NCI-H524 (cell line): ENCODE results near the gene PCSK5.
"Not testable (repeated sequence)": the region's sequence is repeated elsewhere in the genome, so short reads cannot be mapped to it uniquely, and the experiment has no call there.

Source experiments
- DNase-seq, 2 experiments: peaks; one replicate each; lab custom pipeline; 2025; lab: John Stamatoyannopoulos, UW

PCSK5 gene

GRCh38 chr9:75963321-75963720 is 72.8 kb downstream of the PCSK5 start:
- not testable (repeated sequence) for DNase-seq

- DNase-seq = no peak
Observed at GRCh38 chr9:75964427-75964826, 74.0 kb downstream of the PCSK5 start.

GRCh38 chr9:75965231-75965630 is 74.8 kb downstream of the PCSK5 start:
- no peak for DNase-seq

DNA sequence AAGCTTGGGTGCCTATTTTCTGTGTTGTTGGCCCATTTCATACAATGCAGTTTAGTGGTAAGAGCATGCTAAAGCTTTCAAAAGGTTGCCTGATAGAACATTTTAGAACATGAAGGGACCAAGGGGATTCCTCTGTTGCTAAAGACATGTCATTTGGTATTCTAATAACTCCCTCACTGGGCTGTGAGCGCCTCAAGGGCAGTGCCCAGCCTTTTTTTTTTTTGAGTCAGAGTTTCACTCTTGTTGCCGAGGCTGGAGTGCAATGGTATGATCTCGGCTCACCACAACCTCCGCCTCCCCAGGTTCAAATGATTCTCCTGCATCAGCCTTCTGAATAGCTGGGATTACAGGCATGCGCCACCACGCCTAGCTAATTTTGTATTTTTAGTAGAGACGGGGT is 77.1 kb downstream of the PCSK5 start:
- DNase-seq = no peak

DNA sequence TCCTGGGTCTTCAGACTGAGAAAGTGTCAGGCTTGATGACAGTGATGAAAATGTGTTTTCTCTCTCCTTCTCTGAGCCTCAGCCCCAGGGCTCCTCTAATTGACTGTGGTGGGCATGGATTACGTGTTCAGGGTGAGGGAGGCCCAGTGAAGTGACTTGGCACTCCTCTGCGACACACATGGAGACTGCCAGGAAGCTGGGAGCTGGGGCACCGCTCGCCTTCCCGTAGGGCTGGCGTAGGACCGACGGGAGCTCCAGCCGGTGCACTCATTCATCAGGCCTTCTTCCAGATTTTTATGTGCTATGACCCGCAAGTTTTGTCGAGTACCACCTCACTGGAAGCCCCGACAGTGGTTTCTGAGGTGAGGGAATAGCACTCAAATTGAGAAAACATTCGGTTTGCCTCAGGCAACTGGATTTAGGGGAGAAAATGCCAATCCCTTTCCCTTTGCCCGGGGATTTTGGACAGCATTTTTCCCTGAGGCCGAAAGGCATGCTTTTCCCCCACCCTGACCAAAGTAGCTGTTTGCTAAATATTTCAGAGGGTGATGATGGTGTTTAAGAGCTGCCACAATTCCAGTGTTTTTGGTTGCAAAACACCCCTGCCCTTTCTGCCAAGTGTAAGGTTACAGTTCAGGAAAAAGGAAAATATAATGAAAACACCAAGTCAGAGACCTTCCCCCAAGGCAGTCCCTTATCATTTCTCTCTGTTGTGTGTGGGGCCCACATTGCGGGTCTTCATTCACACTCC is 83.7 kb downstream of the PCSK5 start:
- no peak for DNase-seq

GRCh38 chr9:75975071-75975470 is 84.6 kb downstream of the PCSK5 start:
- DNase-seq = no peak

DNA sequence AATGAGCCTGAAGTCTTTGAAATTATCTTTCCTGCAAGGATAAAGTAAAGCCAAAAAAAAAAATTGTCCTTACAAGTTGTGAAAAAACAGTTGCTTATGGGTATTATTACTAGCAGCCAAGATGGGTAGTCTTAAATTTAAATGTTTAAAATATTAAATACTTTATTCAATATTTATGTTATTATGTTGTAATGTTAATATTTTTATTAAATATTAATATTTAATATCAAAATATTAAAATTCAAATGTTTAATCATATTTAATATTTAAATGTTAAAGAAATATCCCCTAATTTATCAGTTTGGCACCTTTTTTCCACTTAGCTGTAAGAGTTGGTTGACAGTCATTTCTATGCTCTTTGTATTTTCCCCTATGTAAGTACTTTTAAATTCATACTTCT is 86.1 kb downstream of the PCSK5 start:
- DNase-seq = no peak

- DNase-seq = peak in 1 of 2 experiments; percentile 20
Observed at GRCh38 chr9:75979362-75979761, 88.9 kb downstream of the PCSK5 start.

DNA sequence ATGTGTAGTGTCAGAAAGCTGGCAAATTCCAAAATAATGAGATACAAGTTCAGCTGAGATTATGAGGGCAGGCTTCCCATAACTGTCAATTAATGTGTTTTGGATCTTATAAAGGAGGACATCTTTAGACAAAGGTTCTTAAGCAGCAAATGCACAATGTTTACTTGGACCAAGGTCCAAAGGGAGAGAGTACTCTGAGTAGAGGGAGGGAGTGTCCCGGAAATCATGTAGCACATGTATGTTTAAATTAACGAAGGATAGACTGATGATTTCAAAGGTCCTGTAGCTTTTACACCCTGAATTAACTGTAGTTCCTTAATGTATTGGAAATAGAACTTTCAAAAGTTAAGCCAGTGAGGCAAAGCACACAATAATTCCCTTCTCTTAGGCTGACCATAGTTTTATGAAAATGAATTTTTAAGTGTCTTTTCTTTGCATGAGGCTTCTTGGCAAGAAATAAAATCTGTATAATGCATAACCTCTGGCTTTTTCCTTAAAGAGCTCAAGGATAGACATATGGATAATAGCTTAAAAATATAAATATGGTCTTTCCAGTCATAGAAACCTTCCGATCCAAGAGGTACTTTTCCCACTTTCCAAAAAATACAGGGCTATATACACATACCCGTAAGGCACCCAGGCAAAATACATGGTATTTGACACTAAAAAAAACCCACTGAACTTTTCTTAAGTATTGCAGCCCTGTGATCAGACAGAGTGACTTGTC is 93.0 kb downstream of the PCSK5 start:
- DNase-seq = no peak

- DNase-seq = no peak
Observed at GRCh38 chr9:75985515-75985914, 95.0 kb downstream of the PCSK5 start.

- DNase-seq = no peak
Observed at GRCh38 chr9:75988663-75989062, 98.2 kb downstream of the PCSK5 start.

DNA sequence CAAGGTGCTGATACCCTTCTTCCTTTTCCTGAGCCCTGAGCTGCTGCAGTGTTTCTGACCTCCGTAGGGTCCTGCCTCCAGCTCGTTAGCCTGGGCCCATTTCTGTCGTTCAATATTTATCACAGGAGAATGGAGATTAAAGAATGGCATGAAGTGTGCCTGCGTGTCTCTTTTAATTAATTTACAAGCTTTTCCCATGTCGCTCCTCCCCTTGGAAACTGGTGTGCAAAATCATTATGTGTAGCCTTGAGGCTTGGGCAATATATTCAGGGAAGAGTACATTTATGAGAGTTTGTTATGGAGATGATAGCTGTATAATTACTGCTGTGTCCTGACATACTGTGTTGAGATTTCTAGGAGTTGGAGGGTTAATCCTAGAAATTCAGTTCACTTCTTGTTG is 99.7 kb downstream of the PCSK5 start:
- DNase-seq = no peak

DNA sequence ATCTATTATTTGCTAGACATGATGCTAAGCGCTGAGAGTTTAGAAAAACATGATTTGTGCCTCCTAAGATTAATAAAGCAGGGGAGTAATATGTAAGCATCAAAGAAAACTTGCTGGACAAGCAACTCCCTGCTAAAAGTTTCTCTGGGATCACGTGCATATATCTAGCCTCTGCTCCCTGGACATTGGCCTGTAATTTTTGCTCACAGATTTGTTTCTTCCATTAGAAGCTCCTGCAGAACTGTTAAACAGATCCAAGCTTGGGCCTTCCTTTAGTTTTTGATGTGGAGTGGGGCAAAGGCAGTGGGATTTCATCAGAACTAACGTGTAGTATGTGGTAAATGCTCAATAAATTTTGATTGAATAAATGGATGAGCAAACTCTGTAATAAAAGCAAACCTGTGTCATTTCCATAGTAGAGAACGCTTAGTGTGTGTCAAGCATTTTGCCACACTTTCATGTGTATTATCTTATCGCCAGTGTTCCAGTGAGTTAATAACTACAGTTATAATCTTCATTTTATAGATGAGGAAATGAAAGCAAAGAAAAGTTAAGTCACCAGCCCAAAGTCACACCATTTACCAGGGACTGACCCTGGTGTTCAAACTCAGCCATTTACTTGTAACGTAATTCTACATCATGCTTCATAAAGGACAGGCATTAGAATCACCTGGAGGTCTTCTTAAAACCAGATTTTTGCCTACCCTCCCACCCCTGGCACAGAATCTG is 100.3 kb downstream of the PCSK5 start:
- DNase-seq = no peak

DNA sequence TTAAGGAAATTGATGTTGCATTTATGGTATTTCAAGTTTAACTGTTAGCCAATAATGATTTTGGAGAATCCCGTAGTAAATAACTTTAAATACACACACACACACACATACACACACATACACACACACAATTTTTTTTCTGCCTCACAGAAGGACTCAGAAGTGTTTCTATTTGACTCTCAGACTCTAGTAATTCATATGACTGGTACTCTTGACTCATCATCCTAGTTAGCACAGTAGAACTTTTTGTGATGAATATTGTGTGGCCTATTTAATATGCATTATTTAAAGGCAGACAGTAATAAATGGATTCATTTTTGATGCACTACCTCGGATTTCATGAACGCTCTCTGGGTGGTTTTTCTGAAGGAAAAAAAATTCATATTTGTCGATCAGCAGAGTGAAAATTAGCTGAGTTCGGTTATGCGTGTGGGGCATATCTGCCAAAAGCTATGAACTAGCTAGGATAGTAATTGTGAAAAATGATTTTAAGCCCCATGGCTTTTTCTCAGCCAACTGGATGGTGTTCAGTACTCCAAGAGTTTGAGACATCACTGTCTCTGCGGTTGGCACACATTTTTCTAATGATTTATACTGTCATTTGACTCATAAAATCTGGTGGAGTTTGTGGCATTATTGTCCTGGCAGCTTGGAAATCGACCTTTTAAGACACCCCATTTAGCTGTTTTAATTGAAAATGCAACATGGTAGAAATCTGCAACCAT is 102.2 kb downstream of the PCSK5 start:
- DNase-seq = no peak

DNA sequence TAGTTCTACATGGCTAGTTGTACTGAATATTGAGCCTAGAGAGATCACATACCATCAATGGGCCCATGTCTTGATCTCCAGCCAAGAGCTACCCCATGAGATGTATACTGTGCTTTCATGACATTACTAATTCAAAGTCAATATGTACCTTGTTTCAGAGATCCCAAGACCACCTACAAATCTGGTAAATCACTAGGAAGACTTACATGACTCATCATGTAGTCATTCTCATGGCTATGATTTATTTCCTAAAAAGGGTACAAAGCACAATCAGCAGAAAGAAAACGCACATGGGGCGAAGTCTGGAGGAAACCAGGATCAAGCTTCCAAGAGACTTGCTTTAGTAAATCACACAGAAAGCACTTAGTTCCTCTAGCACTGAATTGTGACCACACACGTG is 103.0 kb downstream of the PCSK5 start:
- no peak for DNase-seq

DNA sequence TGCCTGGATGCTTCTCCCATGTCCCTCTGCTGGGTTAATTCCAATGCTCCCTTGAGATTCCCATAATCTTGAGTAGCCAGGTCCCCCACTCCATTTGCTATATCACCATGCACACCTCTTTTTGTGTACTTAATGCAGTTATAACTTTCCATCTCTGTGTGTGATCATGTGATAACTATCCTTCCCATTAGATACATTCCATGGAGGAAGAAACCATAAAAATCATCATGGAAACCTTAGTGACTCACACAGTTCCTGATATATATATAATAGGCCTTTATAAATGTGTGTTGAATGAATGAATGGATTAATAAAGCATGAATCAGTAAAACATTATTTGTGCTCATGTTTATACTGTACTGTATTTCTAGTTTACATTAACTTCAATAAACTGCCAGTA is 104.6 kb downstream of the PCSK5 start:
- DNase-seq = no peak

DNA sequence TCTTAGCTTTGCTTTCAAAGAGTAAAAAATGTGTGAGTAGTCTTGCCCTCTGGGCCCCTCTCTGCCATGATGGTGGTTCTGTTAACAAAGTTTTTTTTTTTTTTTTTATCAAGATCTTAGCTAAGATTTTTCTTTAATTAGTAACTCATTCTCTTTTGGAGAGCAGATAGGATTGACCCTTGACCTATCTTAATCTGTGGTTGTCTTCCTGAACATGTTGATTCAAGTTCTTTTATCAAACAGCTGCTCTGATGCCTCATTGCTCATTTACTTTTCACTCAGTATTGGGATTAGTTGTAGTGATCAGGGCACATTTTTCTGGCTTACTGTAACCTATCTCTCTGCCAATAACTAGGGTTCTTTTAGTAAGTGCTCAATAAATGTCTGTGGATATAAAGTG is 106.3 kb downstream of the PCSK5 start:
- no peak for DNase-seq

- no peak for DNase-seq
Observed at GRCh38 chr9:75997206-75997605, 106.7 kb downstream of the PCSK5 start.

GRCh38 chr9:75998096-75998780 is 107.8 kb downstream of the PCSK5 start:
- DNase-seq = no peak

GRCh38 chr9:76001459-76001858 is 111.0 kb downstream of the PCSK5 start:
- DNase-seq = no peak

DNA sequence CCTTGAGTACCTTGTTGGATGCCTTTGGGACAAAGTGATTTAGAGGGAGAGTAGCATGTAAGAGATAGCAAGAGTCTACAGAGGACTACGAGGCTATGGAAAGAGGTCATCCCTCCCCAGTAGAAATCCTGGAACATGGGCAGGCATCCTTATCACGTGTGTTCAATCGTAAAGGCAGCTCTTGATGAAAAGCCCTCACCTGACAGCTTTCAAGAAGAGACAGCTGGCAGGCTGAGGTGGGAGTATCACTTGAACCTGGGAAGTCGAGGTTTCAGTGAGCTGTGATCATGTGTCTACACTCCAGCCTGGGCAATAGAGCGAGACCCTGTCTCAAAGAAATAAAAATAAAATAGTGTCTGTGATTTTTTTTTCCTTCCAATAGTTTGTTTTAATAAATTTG is 112.6 kb downstream of the PCSK5 start:
- no peak for DNase-seq

DNA sequence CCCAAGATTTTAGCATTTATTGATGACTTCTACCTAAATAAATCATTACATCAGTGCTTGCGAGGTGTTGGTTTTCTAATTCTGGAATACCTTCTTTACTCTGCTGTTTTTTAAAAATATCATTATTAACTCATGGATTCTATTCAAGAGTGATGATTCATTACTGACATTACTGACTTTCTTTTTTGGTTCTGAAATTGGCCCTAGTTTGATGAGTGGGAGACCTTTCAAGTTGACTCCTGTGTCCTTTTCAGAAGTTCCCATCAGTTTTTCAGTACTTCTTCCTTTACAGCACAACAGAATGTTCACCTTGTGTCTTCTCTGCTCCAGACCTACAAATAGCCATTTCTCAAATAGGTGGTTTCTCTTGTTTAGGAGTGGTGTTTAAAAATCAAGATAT is 114.1 kb downstream of the PCSK5 start:
- DNase-seq = no peak
